ENCODE results near the gene ABHD2. TPM values are rescaled to one million over a fixed set of nuclear protein-coding genes. Genes with fewer than 3 reads are reported as not detected.

ABHD2 gene
- total RNA-seq, 1 donor from 2014 or later: 39.1 TPM

GRCh38 chr15:89217686-89218376 is 129.6 kb downstream of the ABHD2 start:
- TF ChIP-seq CTCF (IDR thresholded peaks at IDR 0.05; ENCODE audit: unreplicated experiment): no peak
- no peaks in the 10 kb centered on the region for H3K4me1 Mint-ChIP-seq
- DNase-seq (ENCODE audit: low spot score in 2 of 2, unreplicated experiment in 2 of 2): no peak
- no peaks in the 10 kb centered on the region for H3K36me3 Mint-ChIP-seq
- H3K27ac Mint-ChIP-seq: no peak overlapping the region
- no peak overlapping the region for H3K4me3 Mint-ChIP-seq
- H3K9me3 Mint-ChIP-seq: no peaks in the 10 kb centered on the region
- peaks cover 29% of the 10 kb centered on the region for H3K27me3 Mint-ChIP-seq (ENCODE audit: low read depth)

- no peak for DNase-seq (ENCODE audit: low spot score in 2 of 2, unreplicated experiment in 2 of 2)
- Mint-ChIP-seq H3K27ac (no peak overlapping the region), H3K36me3 (no peaks in the 10 kb centered on the region), H3K9me3 (no peaks in the 10 kb centered on the region), H3K4me3 (no peak overlapping the region), H3K27me3 (ENCODE audit: low read depth) (peaks cover 30% of the 10 kb centered on the region), H3K4me1 (no peaks in the 10 kb centered on the region)
- TF ChIP-seq CTCF (IDR thresholded peaks at IDR 0.05; ENCODE audit: unreplicated experiment): no peak
Observed at GRCh38 chr15:89218531-89218930, 130.3 kb downstream of the ABHD2 start.

GRCh38 chr15:89221543-89221942 is 133.3 kb downstream of the ABHD2 start, which contains the start of gene RLBP1:
RLBP1 (minus strand) TSS chr15:89221579; CDS start chr15:89218975, 2,604 bp downstream.
- DNase-seq (ENCODE audit: low spot score in 2 of 2, unreplicated experiment in 2 of 2): no peak
- Mint-ChIP-seq H3K4me3 (no peak within 1 kb of the TSS), H3K27ac (no peak within 1 kb of the TSS), H3K36me3 (no peaks in the 10 kb centered on the region), H3K4me1 (no peaks in the 10 kb centered on the region), H3K9me3 (no peaks in the 10 kb centered on the region), H3K27me3 (ENCODE audit: low read depth) (peaks cover 18% of the 10 kb centered on the region)
- no peak for TF ChIP-seq CTCF (IDR thresholded peaks at IDR 0.05; ENCODE audit: unreplicated experiment)

- Mint-ChIP-seq H3K27me3 (ENCODE audit: low read depth) (peaks cover 20% of the 10 kb centered on the region), H3K27ac (no peak overlapping the region), H3K36me3 (no peaks in the 10 kb centered on the region), H3K4me1 (no peaks in the 10 kb centered on the region), H3K9me3 (no peaks in the 10 kb centered on the region), H3K4me3 (no peak overlapping the region)
- DNase-seq (ENCODE audit: low spot score in 2 of 2, unreplicated experiment in 2 of 2): no peak
- no peak for TF ChIP-seq CTCF (IDR thresholded peaks at IDR 0.05; ENCODE audit: unreplicated experiment)
Observed at GRCh38 chr15:89225588-89225987, 137.3 kb downstream of the ABHD2 start.

GRCh38 chr15:89226359-89227221 is 138.3 kb downstream of the ABHD2 start:
- Mint-ChIP-seq H3K27me3 (ENCODE audit: low read depth) (peaks cover 21% of the 10 kb centered on the region), H3K27ac (no peak overlapping the region), H3K36me3 (no peaks in the 10 kb centered on the region), H3K4me3 (no peak overlapping the region), H3K9me3 (no peaks in the 10 kb centered on the region), H3K4me1 (no peaks in the 10 kb centered on the region)
- no peak for DNase-seq (ENCODE audit: low spot score in 2 of 2, unreplicated experiment in 2 of 2)
- no peak for TF ChIP-seq CTCF (IDR thresholded peaks at IDR 0.05; ENCODE audit: unreplicated experiment)

Data from mesothelial cell of epicardium (in vitro differentiated cells).